IMR-90 (cell line): ENCODE data around the gene MARK4. TPM values are rescaled to one million over a fixed set of nuclear protein-coding genes. Genes with fewer than 3 reads are reported as not detected.

ENCODE experiments used
- ATAC-seq: fragments of 200-7000 bp; cut with Tn5 transposase; 2 replicates; pipeline ENCODE4 v1.9.1; 2020; ENCODE audit warnings: low read depth, mild to moderate bottlenecking, moderate library complexity
- BruUV-seq: library from RNA; stranded (reverse); fragments of 400-500 nt; replicated peaks from 2 replicates; lab custom pipeline; 2021; lab: Mats Ljungman, UMichigan
- CTCF ChIA-PET: fragments of 300-600 bp; formaldehyde crosslinking; extraction: SDS; loops from one replicate; lab custom pipeline; 2021; ENCODE audit warnings: antibody characterized with exemption; lab: Yijun Ruan, JAX
- POLR2A ChIA-PET: fragments of 300-600 bp; sonication (Branson Sonifier 250); formaldehyde crosslinking; loops from one replicate; lab custom pipeline; 2022; ENCODE audit warnings: antibody characterized with exemption; ENCODE audit not compliant: unreplicated experiment; lab: Charles Lee
- DNase-seq: peaks from one replicate; pipeline ENCODE4 v3.0.0; 2013
- H2AFZ ChIP-seq: replicated peaks from 2 replicates; pipeline ENCODE3; 2013; ENCODE audit warnings: low read length, mild to moderate bottlenecking; ENCODE audit not compliant: poor library complexity
- H2AK5ac ChIP-seq: 2 replicates; pipeline ENCODE4 v1.6.1; 2013; ENCODE audit warnings: low read depth, low read length, inconsistent platforms
- H2AK9ac ChIP-seq: replicated peaks from 2 replicates; pipeline ENCODE3; 2013; ENCODE audit warnings: mild to moderate bottlenecking, low read depth, low read length, moderate library complexity; ENCODE audit not compliant: poor library complexity
- H2BK120ac ChIP-seq: 2 replicates; pipeline ENCODE4 v1.6.1; 2013; ENCODE audit warnings: low read depth, low read length, inconsistent platforms
- H2BK15ac ChIP-seq: 3 replicates; pipeline ENCODE4 v1.6.1; 2013; ENCODE audit warnings: low read depth, low read length, inconsistent platforms
- H2BK20ac ChIP-seq: 2 replicates; pipeline ENCODE4 v1.6.1; 2013; ENCODE audit warnings: low read depth, mild to moderate bottlenecking, inconsistent platforms, low read length, moderate library complexity
- H2BK5ac ChIP-seq: 2 replicates; pipeline ENCODE4 v1.6.1; 2013; ENCODE audit warnings: mild to moderate bottlenecking, low read depth, low read length, inconsistent platforms; ENCODE audit not compliant: poor library complexity, severe bottlenecking
- H3K14ac ChIP-seq: replicated peaks from 2 replicates; pipeline ENCODE4 v1.6.1; 2013; ENCODE audit warnings: low read depth, low read length, inconsistent platforms
- H3K18ac ChIP-seq: 2 replicates; pipeline ENCODE4 v1.6.1; 2013; ENCODE audit warnings: low read depth, low read length, control low read depth
- H3K23ac ChIP-seq: 2 replicates; pipeline ENCODE4 v1.6.1; 2013; ENCODE audit warnings: low read depth, low read length, inconsistent platforms
- H3K27ac ChIP-seq: 2 replicates; pipeline ENCODE4 v1.5.1; 2013; ENCODE audit warnings: mild to moderate bottlenecking, control low read depth, low read length; ENCODE audit not compliant: insufficient read depth
- H3K27me3 ChIP-seq: 2 replicates; pipeline ENCODE4 v1.6.1; 2013; ENCODE audit warnings: low read length; ENCODE audit not compliant: control insufficient read depth, insufficient read depth
- H3K36me3 ChIP-seq: 2 replicates; pipeline ENCODE4 v1.6.1; 2013; ENCODE audit warnings: low read length, mixed read lengths; ENCODE audit not compliant: control insufficient read depth, insufficient read depth
- H3K4ac ChIP-seq: 2 replicates; pipeline ENCODE4 v1.6.1; 2013; ENCODE audit warnings: low read depth, low read length, inconsistent platforms
- H3K4me1 ChIP-seq: 2 replicates; pipeline ENCODE4 v1.6.1; 2013; ENCODE audit warnings: low read length, mixed read lengths; ENCODE audit not compliant: control insufficient read depth, insufficient read depth
- H3K4me2 ChIP-seq: 2 replicates; pipeline ENCODE4 v1.6.1; 2013; ENCODE audit warnings: low read depth, mild to moderate bottlenecking, control low read depth, low read length, moderate library complexity
- H3K4me3 ChIP-seq: 2 replicates; pipeline ENCODE4 v1.5.1; 2013; ENCODE audit warnings: low read depth, mild to moderate bottlenecking, control low read depth, low read length, moderate library complexity; ENCODE audit not compliant: insufficient read depth
- H3K56ac ChIP-seq: 2 replicates; pipeline ENCODE4 v1.6.1; 2013; ENCODE audit warnings: low read length, inconsistent platforms; ENCODE audit not compliant: insufficient read depth; ENCODE audit errors: extremely low read depth
- H3K79me1 ChIP-seq, 2 experiments: 2 replicates each; pipeline ENCODE4 v1.6.1; 2013; ENCODE audit warnings: low read length in 2 of 2, inconsistent platforms in 1 of 2, low read depth in 1 of 2
- H3K9ac ChIP-seq: 2 replicates; pipeline ENCODE4 v1.6.1; 2013; ENCODE audit warnings: low read depth, low read length, control low read depth
- H3K9me1 ChIP-seq: 2 replicates; pipeline ENCODE4 v1.6.1; 2013; ENCODE audit warnings: low read length, inconsistent platforms; ENCODE audit not compliant: insufficient read depth
- H3K9me3 ChIP-seq: 2 replicates; pipeline ENCODE4 v1.6.1; 2013; ENCODE audit warnings: low read length; ENCODE audit not compliant: control insufficient read depth, insufficient read depth
- H4K20me1 ChIP-seq: 2 replicates; pipeline ENCODE4 v1.6.1; 2013; ENCODE audit warnings: low read length, inconsistent platforms; ENCODE audit not compliant: insufficient read depth
- H4K5ac ChIP-seq: 2 replicates; pipeline ENCODE4 v1.6.1; 2013; ENCODE audit warnings: mild to moderate bottlenecking, low read depth, low read length, control low read depth
- H4K8ac ChIP-seq, 2 experiments: 2 replicates each; pipeline ENCODE4 v1.6.1; 2013; ENCODE audit warnings: low read depth in 2 of 2, low read length in 2 of 2, control low read depth in 1 of 2, inconsistent platforms in 1 of 2
- H4K91ac ChIP-seq: 2 replicates; pipeline ENCODE4 v1.6.1; 2013; ENCODE audit warnings: low read depth, low read length, inconsistent platforms; ENCODE audit not compliant: insufficient read depth
- MAFK ChIP-seq: IDR thresholded peaks from 2 replicates; pipeline ENCODE4 v1.6.1; 2012; ENCODE audit warnings: low read depth, low read length, improper control_type of control experiment
- MAZ ChIP-seq: IDR thresholded peaks from 2 replicates; pipeline ENCODE4 v1.6.1; 2012; ENCODE audit warnings: low read depth, mild to moderate bottlenecking, low read length, improper control_type of control experiment, moderate library complexity, borderline replicate concordance
- MXI1 ChIP-seq: IDR thresholded peaks from 2 replicates; pipeline ENCODE4 v1.6.1; 2012; ENCODE audit warnings: low read depth, mild to moderate bottlenecking, low read length, moderate library complexity, borderline replicate concordance
- SMC3 ChIP-seq: fragments of 150-350 bp; IDR thresholded peaks from 2 replicates; pipeline ENCODE4 v1.6.1; 2016; ENCODE audit warnings: low read depth, mild to moderate bottlenecking, antibody characterized with exemption, low read length, moderate library complexity
- WGBS, 2 experiments: methylation state at CpG; one replicate each; pipeline versions ENCODE4 v1.1.5 to v1.1.7; 2013; ENCODE audit warnings: missing lambda C conversion rate in 2 of 2; ENCODE audit not compliant: insufficient read length in 1 of 2; ENCODE audit errors: extremely low coverage in 2 of 2; 5-methylcytosine and 5-hydroxymethylcytosine counted together
- dilution Hi-C: fragments of 300-500 bp; cut with HindIII; formaldehyde crosslinking; loops from one replicate; pipeline ENCODE4 v1.14.3; 2018; ENCODE audit warnings: low sequenced_read_pairs; ENCODE audit not compliant: unreplicated experiment
- in situ Hi-C: fragments of 300-500 bp; cut with MboI; formaldehyde crosslinking; loops from 3 replicates; pipeline ENCODE4 v1.14.3; 2019; ENCODE audit warnings: low sequenced_read_pairs, inconsistent platforms, mixed read lengths
- intact Hi-C: fragments of 100-400 bp; cut with micrococcal nuclease; formaldehyde crosslinking; loops from 2 replicates; pipeline ENCODE4 v1.10.0; 2022
- polyA plus RNA-seq, 3 experiments: library from polyadenylated mRNA; depleted of rRNA; stranded (reverse); fragments of >200 nt; gene quantifications; 2 replicates each; pipeline ENCODE4 v1.2.3, GENCODE V29; 2012; ENCODE audit warnings: low replicate concordance in 1 of 3
- total RNA-seq: library from RNA; depleted of rRNA; stranded (reverse); fragments of >200 nt; gene quantifications from 2 replicates; pipeline ENCODE4 v1.2.3, GENCODE V29; 2012
- TF ChIP-seq, protein P1 (sequence below): conservative IDR thresholded peaks from 2 replicates; pipeline ENCODE4 v1.5.1; 2012; ENCODE audit warnings: mild to moderate bottlenecking, low read depth, low read length, improper control_type of control experiment
- TF ChIP-seq, protein P2 (sequence below): fragments of 150-350 bp; IDR thresholded peaks from 2 replicates; pipeline ENCODE4 v1.6.1; 2016; ENCODE audit warnings: low read depth, mild to moderate bottlenecking, low read length, moderate library complexity, borderline replicate concordance

The MARK4 gene
- total and polyA plus RNA-seq, 2 of the 4 experiments (the other 2 are of a cell fraction), result 11.3 to 20.7 TPM

DNA sequence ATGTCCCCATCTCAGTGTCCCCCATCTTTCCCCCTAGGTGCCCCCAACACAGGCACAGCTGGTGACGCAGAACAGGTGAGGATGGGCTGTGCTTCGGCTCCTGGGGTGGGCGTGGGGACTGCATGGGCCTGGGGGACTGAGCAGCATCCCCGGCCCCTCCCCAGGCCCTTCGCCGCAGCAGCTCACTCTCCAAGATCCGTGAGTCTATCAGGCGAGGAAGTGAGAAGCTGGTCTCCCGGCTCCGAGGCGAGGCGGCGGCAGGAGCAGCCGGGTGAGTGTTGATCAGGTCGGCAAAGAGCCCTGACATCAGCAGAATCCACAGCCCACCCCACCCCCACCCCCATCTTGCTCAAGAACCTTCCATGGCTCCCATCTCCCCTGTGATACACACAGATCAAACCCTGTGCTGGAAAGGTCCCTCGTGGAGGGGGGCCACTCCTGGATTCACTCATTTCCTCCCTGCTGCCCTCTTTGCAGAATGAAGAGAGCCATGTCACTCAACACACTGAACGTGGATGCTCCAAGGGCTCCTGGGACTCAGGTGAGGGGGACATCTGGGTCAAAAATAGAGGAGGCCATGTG lies 99.5 kb downstream of the MARK4 start:
- dilution Hi-C loops (no loop called here), in situ Hi-C loops (no loop called here), intact Hi-C loops (no loop called here)
- H3K18ac ChIP-seq, result no peak overlapping the region
- H4K20me1 ChIP-seq, result peaks cover 15% of the 10 kb centered on the region
- H2AK9ac ChIP-seq, result no peak overlapping the region
- no peak overlapping the region for H2BK5ac ChIP-seq
- no peak overlapping the region for H2AFZ ChIP-seq
- no peak overlapping the region for H3K4ac ChIP-seq
- H3K56ac ChIP-seq, result no peak overlapping the region
- H3K27me3 ChIP-seq, result peaks cover 2% of the 10 kb centered on the region; the same call in 1 of the 2 replicates
- WGBS, 2 experiments, result 93% methylated on average over 3 of the region's 17 CpGs; no CpG with 5 or more reads in 1 of the 2 experiments
- POLR2A ChIA-PET, result no interaction called here
- DNase-seq (no peak), ATAC-seq (no peak)
- no peaks in the 10 kb centered on the region for H3K4me1 ChIP-seq
- H2BK20ac ChIP-seq, result no peak overlapping the region
- H3K4me2 ChIP-seq, result no peak overlapping the region
- peaks cover 2% of the 10 kb centered on the region; the same call in 1 of the 2 replicates for H3K9me1 ChIP-seq
- no peak overlapping the region for H3K14ac ChIP-seq
- H3K36me3 ChIP-seq, result peaks cover 37% of the 10 kb centered on the region
- H3K9me3 ChIP-seq, result no peaks in the 10 kb centered on the region
- H3K4me3 ChIP-seq, result no peak overlapping the region
- no peak overlapping the region for H2BK15ac ChIP-seq
- H2AK5ac ChIP-seq, result no peak overlapping the region
- H3K9ac ChIP-seq, result no peak overlapping the region
- H3K27ac ChIP-seq, result no peak overlapping the region
- H4K91ac ChIP-seq, result no peak overlapping the region
- TF ChIP-seq, protein P1, sequence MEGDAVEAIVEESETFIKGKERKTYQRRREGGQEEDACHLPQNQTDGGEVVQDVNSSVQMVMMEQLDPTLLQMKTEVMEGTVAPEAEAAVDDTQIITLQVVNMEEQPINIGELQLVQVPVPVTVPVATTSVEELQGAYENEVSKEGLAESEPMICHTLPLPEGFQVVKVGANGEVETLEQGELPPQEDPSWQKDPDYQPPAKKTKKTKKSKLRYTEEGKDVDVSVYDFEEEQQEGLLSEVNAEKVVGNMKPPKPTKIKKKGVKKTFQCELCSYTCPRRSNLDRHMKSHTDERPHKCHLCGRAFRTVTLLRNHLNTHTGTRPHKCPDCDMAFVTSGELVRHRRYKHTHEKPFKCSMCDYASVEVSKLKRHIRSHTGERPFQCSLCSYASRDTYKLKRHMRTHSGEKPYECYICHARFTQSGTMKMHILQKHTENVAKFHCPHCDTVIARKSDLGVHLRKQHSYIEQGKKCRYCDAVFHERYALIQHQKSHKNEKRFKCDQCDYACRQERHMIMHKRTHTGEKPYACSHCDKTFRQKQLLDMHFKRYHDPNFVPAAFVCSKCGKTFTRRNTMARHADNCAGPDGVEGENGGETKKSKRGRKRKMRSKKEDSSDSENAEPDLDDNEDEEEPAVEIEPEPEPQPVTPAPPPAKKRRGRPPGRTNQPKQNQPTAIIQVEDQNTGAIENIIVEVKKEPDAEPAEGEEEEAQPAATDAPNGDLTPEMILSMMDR, result no peak
- TF ChIP-seq MAFK (no peak), SMC3 (no peak), MXI1 (no peak), MAZ (no peak)
- TF ChIP-seq, protein P2, sequence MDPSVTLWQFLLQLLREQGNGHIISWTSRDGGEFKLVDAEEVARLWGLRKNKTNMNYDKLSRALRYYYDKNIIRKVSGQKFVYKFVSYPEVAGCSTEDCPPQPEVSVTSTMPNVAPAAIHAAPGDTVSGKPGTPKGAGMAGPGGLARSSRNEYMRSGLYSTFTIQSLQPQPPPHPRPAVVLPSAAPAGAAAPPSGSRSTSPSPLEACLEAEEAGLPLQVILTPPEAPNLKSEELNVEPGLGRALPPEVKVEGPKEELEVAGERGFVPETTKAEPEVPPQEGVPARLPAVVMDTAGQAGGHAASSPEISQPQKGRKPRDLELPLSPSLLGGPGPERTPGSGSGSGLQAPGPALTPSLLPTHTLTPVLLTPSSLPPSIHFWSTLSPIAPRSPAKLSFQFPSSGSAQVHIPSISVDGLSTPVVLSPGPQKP, result no peak
- no peak overlapping the region for H3K23ac ChIP-seq
- H4K5ac ChIP-seq, result no peak overlapping the region
- no TSS peak for BruUV-seq
- H3K79me1 ChIP-seq, result 0 out of 4 replicates have a peak, but pooled peaks cover 0 to 10% of the 10 kb centered on the region in 2 experiments
- H4K8ac ChIP-seq, result no peak overlapping the region
- CTCF ChIA-PET, result no interaction called here
- H2BK120ac ChIP-seq, result no peak overlapping the region
